NCI-H524 (cell line): ENCODE measurements around the gene RSU1.
A peak's percentile ranks its signal among the peaks of the same experiment; 100 is the strongest.
"Not testable (repeated sequence)": the region's sequence is repeated elsewhere in the genome, so short reads cannot be mapped to it uniquely, and the experiment has no call there.

Experiments used
- DNase-seq, 2 experiments: peaks; one replicate each; lab custom pipeline; 2025; lab: John Stamatoyannopoulos, UW

The RSU1 gene

GRCh38 chr10:16780338-16780880 is 36.8 kb downstream of the RSU1 start:
- no peak for DNase-seq

GRCh38 chr10:16779384-16779915 is 37.8 kb downstream of the RSU1 start:
- DNase-seq = no peak

DNA sequence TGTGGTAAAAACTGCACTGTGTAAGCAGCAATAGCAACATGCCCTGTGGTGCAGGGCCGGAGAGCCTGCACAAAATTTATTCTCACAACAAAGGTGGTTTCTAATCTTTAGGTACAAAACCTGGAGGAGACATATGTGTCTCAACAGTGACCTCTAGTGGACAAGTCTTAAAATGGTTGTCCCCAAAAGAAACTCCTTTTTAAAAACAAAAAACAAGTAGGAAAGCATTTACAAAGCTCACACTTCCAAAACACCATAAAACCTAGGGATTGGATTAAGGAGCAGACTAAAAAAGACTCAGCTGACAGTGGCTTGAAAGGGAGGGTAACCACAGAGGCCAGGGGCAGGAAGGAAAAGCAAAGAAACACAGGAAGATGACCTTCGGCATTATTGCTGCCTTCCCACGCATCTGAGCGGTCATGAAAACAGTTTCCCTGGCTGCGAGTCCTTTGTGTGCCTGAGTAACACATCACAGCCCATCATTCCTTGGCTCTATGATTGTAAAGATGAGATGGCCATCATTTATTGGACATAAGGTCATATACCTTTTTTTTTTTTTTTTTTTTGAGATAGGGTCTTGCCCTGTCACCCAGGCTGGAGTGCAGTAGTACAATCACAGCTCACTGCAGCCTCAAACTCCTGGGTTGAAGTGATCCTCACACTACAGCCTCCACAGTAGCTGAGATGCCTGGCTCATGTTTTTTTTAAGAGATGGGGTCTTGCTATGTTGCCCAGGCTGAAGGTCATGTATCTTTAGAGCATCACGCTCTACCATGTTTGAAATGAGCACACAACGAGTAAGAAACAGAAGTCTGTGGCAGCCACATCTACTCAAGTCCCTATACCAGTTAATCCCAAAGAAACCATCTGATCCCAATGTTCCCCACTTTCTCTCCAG is 39.5 kb downstream of the RSU1 start:
- peak in 1 of 2 experiments; percentile 21 for DNase-seq

DNA sequence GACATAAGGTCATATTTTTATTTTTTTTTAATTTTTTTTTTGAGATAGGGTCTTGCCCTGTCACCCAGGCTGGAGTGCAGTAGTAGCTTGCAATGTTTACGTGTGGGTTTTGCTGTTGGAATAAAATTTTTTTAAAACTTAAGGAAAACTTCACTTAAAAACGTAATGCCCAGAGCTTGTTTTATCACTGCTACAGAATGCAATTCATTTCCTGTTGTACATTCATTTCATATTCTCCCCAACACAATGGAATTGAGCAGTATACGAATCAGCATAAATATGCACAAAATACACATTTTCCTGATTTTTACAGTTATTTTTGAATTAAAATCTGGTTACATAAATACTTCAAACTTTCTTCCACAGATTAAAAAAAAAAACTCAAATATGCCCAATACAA is 40.3 kb downstream of the RSU1 start:
- DNase-seq = no peak

GRCh38 chr10:16773334-16773733 is 43.9 kb downstream of the RSU1 start:
- no peak for DNase-seq

- DNase-seq = no peak
These were observed 46.6 kb downstream of the RSU1 start for GRCh38 chr10:16770670-16771069.

GRCh38 chr10:16770141-16770540 is 47.1 kb downstream of the RSU1 start:
- DNase-seq = no peak

GRCh38 chr10:16769331-16769730 is 47.9 kb downstream of the RSU1 start:
- no peak for DNase-seq

DNA sequence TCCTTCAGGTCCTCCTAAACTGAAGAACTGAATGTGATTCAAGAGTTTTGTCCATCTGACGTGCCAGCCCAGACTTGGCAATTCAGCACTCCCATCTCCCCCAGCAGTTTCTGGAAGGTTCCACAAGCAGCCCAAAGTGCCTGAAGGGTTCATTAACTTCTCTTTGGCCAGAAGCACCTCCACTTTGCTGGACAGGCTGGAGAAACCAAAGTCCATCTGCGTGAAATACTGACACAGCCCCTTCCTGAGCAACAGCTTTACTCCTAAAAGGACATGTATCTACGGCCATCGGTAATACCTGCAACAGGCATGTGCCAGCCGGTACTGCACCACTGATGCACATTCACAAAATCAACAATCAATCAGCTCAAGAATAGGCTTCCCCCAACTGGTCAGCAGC is 48.5 kb downstream of the RSU1 start:
- DNase-seq = no peak

DNA sequence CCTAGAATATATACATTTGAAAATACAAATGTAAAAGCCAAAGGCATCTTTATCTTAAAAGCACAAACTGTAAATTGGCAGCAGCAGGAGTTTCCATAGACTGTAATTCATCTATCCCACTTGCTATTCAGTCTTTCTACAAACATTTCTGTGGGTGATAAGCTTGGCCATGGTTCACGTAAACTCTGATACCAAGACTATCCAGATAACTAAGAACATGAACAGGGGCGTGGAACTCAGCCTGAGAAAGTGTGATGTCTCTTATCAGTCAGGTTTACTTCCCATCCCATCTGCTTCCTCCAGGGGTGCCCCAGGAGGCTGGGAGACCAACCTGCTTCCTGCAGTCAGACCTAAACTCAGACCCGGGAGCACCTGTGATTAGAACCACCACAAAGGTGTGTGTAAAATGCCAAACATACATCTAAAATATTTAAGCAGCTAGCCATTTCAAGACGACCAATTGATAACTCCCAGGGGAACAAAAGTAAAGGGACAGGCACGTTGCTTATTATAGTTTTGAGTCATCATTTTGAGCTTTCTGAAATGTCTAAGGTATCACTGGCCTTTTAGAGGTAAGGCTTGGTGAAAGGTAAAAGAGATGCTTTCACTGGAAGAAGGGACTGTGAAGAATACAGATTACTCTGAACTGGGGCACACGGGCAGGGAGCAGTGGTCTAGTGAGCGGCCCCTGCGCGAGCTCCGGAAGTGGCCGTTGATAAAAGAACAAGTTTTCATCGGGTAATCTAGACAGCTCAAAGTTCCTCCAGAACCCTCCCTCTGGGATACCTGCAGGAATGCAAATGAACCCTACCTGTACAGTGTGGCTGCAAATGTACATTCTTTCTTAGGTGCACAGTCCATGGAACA is 51.5 kb downstream of the RSU1 start:
- no peak for DNase-seq

DNA sequence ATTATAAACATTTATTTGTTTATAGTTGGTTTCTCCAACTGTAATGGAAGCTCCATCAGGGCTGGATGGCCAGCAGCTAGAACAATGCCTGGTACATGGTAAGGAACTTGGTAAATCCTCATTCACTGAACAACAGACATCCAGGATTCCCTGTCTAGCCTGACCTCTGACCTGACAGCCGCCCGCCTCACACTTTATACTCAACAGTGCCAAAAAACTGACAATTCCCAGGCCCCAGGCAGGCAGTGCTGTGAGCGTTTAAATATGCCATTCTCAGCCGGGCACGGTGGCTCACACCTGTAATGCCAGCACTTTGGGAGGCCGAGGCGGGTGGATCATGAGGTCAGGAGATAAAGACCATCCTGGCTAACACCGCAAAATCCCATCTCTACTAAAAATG is 55.9 kb downstream of the RSU1 start:
- DNase-seq = no peak

DNA sequence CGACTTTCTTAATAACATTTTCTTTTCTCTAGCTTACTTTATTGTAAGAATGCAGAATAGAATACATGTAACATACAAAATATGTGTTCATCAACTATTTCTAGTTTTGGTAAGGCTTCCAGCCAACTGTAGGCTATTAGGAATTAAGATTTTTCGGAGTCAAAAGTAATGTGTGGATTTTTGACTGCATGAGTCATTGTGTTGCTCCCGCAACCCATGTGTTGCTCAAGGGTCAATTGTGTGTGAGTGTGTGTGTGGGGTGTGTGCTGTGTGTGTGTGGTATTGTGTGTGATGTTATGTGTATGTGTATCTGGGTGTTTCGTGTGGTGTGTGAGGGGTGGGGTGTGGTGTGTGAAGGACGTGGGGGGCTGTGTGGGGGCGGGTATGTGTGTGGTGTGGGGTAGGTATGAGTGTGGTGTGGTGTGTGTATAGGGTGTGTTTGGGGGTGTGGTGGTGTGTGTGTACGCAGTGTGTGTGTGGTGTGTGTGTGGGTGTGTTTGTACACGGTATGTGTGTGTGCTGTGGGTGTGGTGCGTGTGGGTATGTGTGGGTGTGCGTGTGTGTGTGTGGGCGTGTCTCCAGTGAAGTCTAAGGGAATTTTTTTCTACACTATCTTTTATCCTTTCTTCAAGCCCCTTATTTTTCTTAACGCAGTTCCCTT is 60.5 kb downstream of the RSU1 start:
- DNase-seq = no peak

- DNase-seq = no peak
These were observed 62.5 kb downstream of the RSU1 start for GRCh38 chr10:16754765-16755164.

DNA sequence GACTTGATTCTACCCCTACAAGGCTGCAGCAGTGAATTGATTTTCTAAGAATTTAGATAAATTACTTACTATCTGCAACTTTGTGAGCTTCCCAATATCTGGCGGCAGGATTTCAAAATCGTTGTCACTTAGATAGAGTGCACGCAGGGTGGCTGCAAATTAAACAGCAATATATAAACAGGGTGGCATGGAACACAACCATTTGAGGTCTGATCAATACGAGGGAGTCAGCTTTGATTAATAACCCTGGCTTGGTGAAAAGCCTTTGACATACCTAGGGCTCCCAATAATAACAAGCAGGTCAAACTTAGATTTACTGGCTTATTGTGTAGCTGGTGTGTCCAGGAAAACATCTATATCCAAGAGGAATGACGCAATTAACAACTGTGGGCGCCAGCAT is 64.4 kb downstream of the RSU1 start:
- DNase-seq = not testable (repeated sequence)

- peak in 1 of 2 experiments; percentile 6 for DNase-seq
These were observed 65.1 kb downstream of the RSU1 start for GRCh38 chr10:16752099-16752498.

- DNase-seq = no peak
These were observed 66.0 kb downstream of the RSU1 start for GRCh38 chr10:16751244-16751643.

DNA sequence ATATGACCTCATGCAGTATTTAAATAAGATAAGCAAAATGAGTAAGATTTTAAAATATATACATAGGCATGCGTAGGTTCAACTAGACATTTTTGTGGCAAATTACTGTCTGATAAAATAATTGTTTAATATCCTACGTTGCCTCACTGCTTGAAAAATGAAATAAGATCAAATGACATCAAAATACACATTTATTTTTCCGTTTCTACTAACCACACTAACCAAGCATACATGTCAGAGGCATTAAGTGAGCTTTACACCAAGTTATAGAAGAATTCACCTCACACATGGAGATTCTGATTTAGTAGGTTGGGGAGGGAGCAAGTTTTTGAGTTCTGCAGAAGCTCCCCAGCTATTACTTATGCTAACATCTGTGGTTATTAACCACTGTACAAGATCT is 66.8 kb downstream of the RSU1 start:
- no peak for DNase-seq

GRCh38 chr10:16748749-16749148 is 68.5 kb downstream of the RSU1 start:
- DNase-seq = no peak

- DNase-seq = no peak
These were observed 70.4 kb downstream of the RSU1 start for GRCh38 chr10:16746856-16747255.

GRCh38 chr10:16745061-16745460 is 72.2 kb downstream of the RSU1 start:
- peak; percentile 33 to 71 for DNase-seq

- no peak for DNase-seq
These were observed 74.9 kb downstream of the RSU1 start for GRCh38 chr10:16742165-16742960.
